Measurements from ENCODE around the gene GASK1B. TPM values are rescaled to one million over a fixed set of nuclear protein-coding genes. Genes with fewer than 3 reads are reported as not detected.

The GASK1B gene
- polyA plus RNA-seq, 2 of the 4 experiments (the other 2 are of a cell fraction), result 2.7 to 2.9 TPM

- Histone ChIP-seq H3K4me1 (no peaks in the 10 kb centered on the region), H3K4me2 (no peak overlapping the region), H3K9me3 (no peaks in the 10 kb centered on the region), H3K4me3 (no peak overlapping the region), H3K27ac (no peak overlapping the region)
- DNase-seq (ENCODE audit: low read depth in 1 of 2, low spot score in 1 of 2), result no peak
- ATAC-seq, result no peak
- ChIA-PET POLR2A (no interaction called here), CTCF (no interaction called here)
- no peak for FAIRE-seq
- TF ChIP-seq FOSL2 (IDR thresholded peaks at IDR 0.05), result no peak
- TF ChIP-seq FOSL2 (CRISPR knock-in tag; IDR thresholded peaks at IDR 0.05), result no peak
- 96% methylated on average over 5 of the region's 5 CpGs for WGBS (ENCODE audit: missing lambda C conversion rate)
Measured at GRCh38 chr4:158217763-158218162, 44.9 kb upstream of the GASK1B start.

GRCh38 chr4:158214856-158215255 lies 42.0 kb upstream of the GASK1B start:
- Histone ChIP-seq H3K4me1 (peaks cover 13% of the 10 kb centered on the region), H3K4me3 (no peak overlapping the region), H3K9me3 (no peaks in the 10 kb centered on the region), H3K4me2 (no peak overlapping the region), H3K27ac (no peak overlapping the region)
- DNase-seq (ENCODE audit: low read depth in 1 of 2, low spot score in 1 of 2) (no peak), ATAC-seq (no peak), FAIRE-seq (no peak)
- TF ChIP-seq PHF8 (IDR thresholded peaks at IDR 0.05; ENCODE audit: borderline replicate concordance, low read depth), result no peak
- TF ChIP-seq USF2 (IDR thresholded peaks at IDR 0.05), result no peak
- no peak for TF ChIP-seq HDAC2 (IDR thresholded peaks at IDR 0.05)
- TF ChIP-seq ZFP36 (IDR thresholded peaks at IDR 0.05; ENCODE audit: borderline replicate concordance, partially characterized antibody), result no peak
- no peak for TF ChIP-seq FOSL2 (IDR thresholded peaks at IDR 0.05)
- TF ChIP-seq FOSL2 (CRISPR knock-in tag; IDR thresholded peaks at IDR 0.05), result no peak
- 87% methylated on average over 1 of the region's 1 CpG for WGBS (ENCODE audit: missing lambda C conversion rate)
- CTCF ChIA-PET, result no interaction called here
- POLR2A ChIA-PET, result no interaction called here

- Histone ChIP-seq H3K4me2 (no peak overlapping the region), H3K4me3 (no peak overlapping the region), H3K9me3 (no peaks in the 10 kb centered on the region), H3K4me1 (peaks cover 16% of the 10 kb centered on the region), H3K27ac (no peak overlapping the region)
- WGBS (ENCODE audit: missing lambda C conversion rate), result 94% methylated on average over 2 of the region's 2 CpGs
- ChIA-PET POLR2A (no interaction called here), CTCF (no interaction called here)
- no peak for TF ChIP-seq HMGXB4 (CRISPR knock-in tag; IDR thresholded peaks at IDR 0.05; ENCODE audit: borderline replicate concordance)
- TF ChIP-seq SMC3 (IDR thresholded peaks at IDR 0.05), result no peak
- no peak for TF ChIP-seq ATOH8 (CRISPR knock-in tag; IDR thresholded peaks at IDR 0.05; ENCODE audit: low read depth)
- no peak for TF ChIP-seq TFCP2L1 (CRISPR knock-in tag; IDR thresholded peaks at IDR 0.05)
- TF ChIP-seq JUNB (IDR thresholded peaks at IDR 0.05), result no peak
- TF ChIP-seq RAD21 (conservative IDR thresholded peaks at IDR 0.05 in 1 of 2, IDR thresholded peaks at IDR 0.05 in 1 of 2), result no peak
- TF ChIP-seq ESRRA (IDR thresholded peaks at IDR 0.05; ENCODE audit: borderline replicate concordance, low read length), result no peak
- TF ChIP-seq MAX (IDR thresholded peaks at IDR 0.05), result no peak
- TF ChIP-seq HOXB13 (CRISPR knock-in tag; IDR thresholded peaks at IDR 0.05; ENCODE audit: low read depth), result no peak
- TF ChIP-seq HES2 (IDR thresholded peaks at IDR 0.05), result no peak
- TF ChIP-seq KDM1A (IDR thresholded peaks at IDR 0.05; ENCODE audit: low read depth), result no peak
- TF ChIP-seq MAFK (IDR thresholded peaks at IDR 0.05; ENCODE audit: partially characterized antibody), result no peak
- TF ChIP-seq PBX3 (IDR thresholded peaks at IDR 0.05), result no peak
- TF ChIP-seq EP300 (IDR thresholded peaks at IDR 0.05), result no peak
- no peak for TF ChIP-seq MAZ (IDR thresholded peaks at IDR 0.05; ENCODE audit: borderline replicate concordance, low read depth, low read length)
- no peak for FAIRE-seq
- no peak for DNase-seq (ENCODE audit: low read depth in 1 of 2, low spot score in 1 of 2)
- ATAC-seq, result no peak
Measured at GRCh38 chr4:158213466-158213865, 40.6 kb upstream of the GASK1B start.
